Memory B cell (primary cell): Measurements from ENCODE around the gene MYBPHL.
"Not testable (repeated sequence)": the region's sequence is repeated elsewhere in the genome, so short reads cannot be mapped to it uniquely, and the experiment has no call there.

Source experiments
- ATAC-seq: fragments of 150-1000 bp; cut with Tn5 transposase; 2 replicates; pipeline ENCODE4 v1.10.0; 2021; ENCODE audit warnings: low read depth, mild to moderate bottlenecking, moderate library complexity
- DNase-seq, 2 donors: peaks; one replicate each; pipeline ENCODE4 v3.0.0; 2022; ENCODE audit warnings: low spot score in 2 of 2
- H3K27ac Mint-ChIP-seq: one replicate; pipeline ENCODE4 v1.8.0; 2022; ENCODE audit warnings: mild to moderate bottlenecking, moderate library complexity, mixed read lengths
- H3K27me3 Mint-ChIP-seq: one replicate; pipeline ENCODE4 v1.8.0; 2022; ENCODE audit warnings: mixed read lengths
- H3K36me3 Mint-ChIP-seq: one replicate; pipeline ENCODE4 v1.8.0; 2022; ENCODE audit warnings: mild to moderate bottlenecking, mixed read lengths
- H3K4me1 Mint-ChIP-seq: one replicate; pipeline ENCODE4 v1.8.0; 2022; ENCODE audit warnings: mixed read lengths
- H3K4me3 Mint-ChIP-seq: one replicate; pipeline ENCODE4 v1.8.0; 2022; ENCODE audit warnings: mild to moderate bottlenecking, moderate library complexity, mixed read lengths
- H3K9me3 Mint-ChIP-seq: one replicate; pipeline ENCODE4 v1.8.0; 2022; ENCODE audit warnings: mixed read lengths

Gene MYBPHL

GRCh38 chr1:109319114-109319513 is 12.3 kb upstream of the MYBPHL start:
- Mint-ChIP-seq H3K36me3 (no peaks in the 10 kb centered on the region), H3K4me3 (no peak overlapping the region), H3K4me1 (no peaks in the 10 kb centered on the region), H3K27ac (no peak overlapping the region), H3K27me3 (peaks cover 9% of the 10 kb centered on the region), H3K9me3 (no peaks in the 10 kb centered on the region)
- ATAC-seq, result no peak
- DNase-seq, result no peak

DNA sequence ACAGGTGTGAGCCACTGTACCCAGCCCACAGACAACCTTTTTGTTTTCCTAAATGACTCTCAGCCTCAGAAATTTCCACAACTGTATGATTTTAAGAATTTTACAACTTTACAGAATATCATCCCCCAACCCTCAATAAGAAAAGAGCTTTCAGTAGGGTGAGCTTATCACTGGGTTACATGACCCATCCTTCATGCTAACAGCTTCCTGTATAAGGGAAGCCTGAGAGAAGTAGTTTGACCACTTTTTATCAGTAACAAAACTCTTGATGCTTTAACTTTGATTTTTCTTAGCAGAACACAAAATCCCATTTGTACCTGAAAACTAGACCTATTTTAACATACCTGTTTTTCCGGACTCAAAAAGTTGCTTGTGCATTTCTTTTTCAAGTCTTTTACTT is 9.7 kb upstream of the MYBPHL start:
- ATAC-seq (no peak), DNase-seq (no peak)
- H3K9me3 Mint-ChIP-seq, result no peaks in the 10 kb centered on the region
- H3K36me3 Mint-ChIP-seq, result no peaks in the 10 kb centered on the region
- no peak overlapping the region for H3K27ac Mint-ChIP-seq
- peaks cover 10% of the 10 kb centered on the region for H3K27me3 Mint-ChIP-seq
- H3K4me1 Mint-ChIP-seq, result no peaks in the 10 kb centered on the region
- no peak overlapping the region for H3K4me3 Mint-ChIP-seq

DNA sequence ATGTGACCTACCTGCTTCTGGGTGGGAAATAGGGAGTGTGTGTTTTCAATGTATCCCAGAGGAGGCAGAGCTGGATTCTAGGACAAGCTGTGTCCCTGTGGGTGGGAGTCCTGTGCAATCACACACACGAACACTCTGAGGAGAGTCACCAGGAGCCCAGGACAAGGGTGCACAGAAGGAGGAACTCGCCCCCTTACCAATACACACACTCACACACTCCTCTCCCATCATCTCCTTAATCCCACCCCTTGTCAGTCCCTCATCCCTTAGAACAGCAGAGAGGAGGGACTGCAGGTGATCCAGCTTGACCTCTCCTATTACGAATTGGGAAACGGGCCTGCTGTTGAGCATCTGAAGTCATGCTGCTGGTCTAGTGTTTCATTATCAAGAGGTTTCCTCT is 8.5 kb upstream of the MYBPHL start:
- Mint-ChIP-seq H3K4me1 (no peaks in the 10 kb centered on the region), H3K36me3 (no peaks in the 10 kb centered on the region), H3K27me3 (peaks cover 8% of the 10 kb centered on the region), H3K27ac (no peak overlapping the region), H3K4me3 (no peak overlapping the region), H3K9me3 (no peaks in the 10 kb centered on the region)
- ATAC-seq (no peak), DNase-seq (no peak)

GRCh38 chr1:109314795-109315194 is 8.0 kb upstream of the MYBPHL start:
- H3K36me3 Mint-ChIP-seq, result no peaks in the 10 kb centered on the region
- DNase-seq (no peak), ATAC-seq (no peak)
- H3K27me3 Mint-ChIP-seq, result peaks cover 10% of the 10 kb centered on the region
- H3K27ac Mint-ChIP-seq, result no peak overlapping the region
- no peaks in the 10 kb centered on the region for H3K4me1 Mint-ChIP-seq
- no peak overlapping the region for H3K4me3 Mint-ChIP-seq
- no peaks in the 10 kb centered on the region for H3K9me3 Mint-ChIP-seq

DNA sequence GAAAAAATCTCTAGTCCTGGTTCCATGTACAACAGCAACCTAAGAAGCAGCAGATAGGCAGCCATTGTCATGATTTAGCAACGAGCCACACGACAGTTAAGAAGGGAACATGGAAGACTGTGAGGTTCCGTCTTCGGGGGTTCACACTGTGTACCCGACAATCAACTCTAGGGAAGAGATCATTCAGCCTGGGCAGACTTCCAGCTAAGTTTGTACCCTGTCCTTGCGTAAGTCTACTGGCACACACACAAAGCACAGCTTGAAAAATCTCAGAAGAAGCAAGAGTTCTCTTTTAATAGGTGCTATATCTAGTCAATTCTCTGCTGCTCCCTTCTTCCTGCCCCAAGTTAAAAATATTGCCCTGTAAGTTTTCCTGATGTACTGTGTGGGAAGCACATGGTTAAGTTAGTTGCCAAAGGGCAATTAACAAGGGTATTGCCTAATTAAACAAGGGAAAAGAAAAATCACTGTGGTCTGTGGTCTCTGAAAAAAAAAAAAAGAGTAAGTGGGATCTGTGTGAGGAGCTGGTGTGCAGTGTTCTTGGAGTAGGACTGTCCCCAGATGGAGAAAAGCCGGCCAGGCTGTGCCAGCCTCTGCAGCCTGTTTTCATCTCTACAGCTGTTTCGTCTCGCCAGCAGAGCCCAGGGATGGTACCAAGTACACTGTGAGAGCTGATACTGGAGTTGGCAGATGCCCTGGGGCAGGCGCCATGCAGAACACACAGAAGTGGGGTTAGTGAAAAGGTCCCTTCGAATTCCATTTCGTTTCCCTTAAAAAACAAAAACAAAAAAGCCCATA is 6.4 kb upstream of the MYBPHL start:
- H3K27me3 Mint-ChIP-seq, result peaks cover 8% of the 10 kb centered on the region
- ATAC-seq (no peak), DNase-seq (no peak)
- no peaks in the 10 kb centered on the region for H3K36me3 Mint-ChIP-seq
- no peaks in the 10 kb centered on the region for H3K4me1 Mint-ChIP-seq
- H3K4me3 Mint-ChIP-seq, result no peak overlapping the region
- no peaks in the 10 kb centered on the region for H3K9me3 Mint-ChIP-seq
- H3K27ac Mint-ChIP-seq, result no peak overlapping the region

- H3K9me3 Mint-ChIP-seq, result no peaks in the 10 kb centered on the region
- H3K27ac Mint-ChIP-seq, result no peak overlapping the region
- peaks cover 6% of the 10 kb centered on the region for H3K4me1 Mint-ChIP-seq
- H3K27me3 Mint-ChIP-seq, result peaks cover 8% of the 10 kb centered on the region
- no peak for ATAC-seq
- H3K36me3 Mint-ChIP-seq, result no peaks in the 10 kb centered on the region
- DNase-seq, result no peak
- no peak overlapping the region for H3K4me3 Mint-ChIP-seq
Measured at GRCh38 chr1:109312246-109312645, 5.4 kb upstream of the MYBPHL start.

DNA sequence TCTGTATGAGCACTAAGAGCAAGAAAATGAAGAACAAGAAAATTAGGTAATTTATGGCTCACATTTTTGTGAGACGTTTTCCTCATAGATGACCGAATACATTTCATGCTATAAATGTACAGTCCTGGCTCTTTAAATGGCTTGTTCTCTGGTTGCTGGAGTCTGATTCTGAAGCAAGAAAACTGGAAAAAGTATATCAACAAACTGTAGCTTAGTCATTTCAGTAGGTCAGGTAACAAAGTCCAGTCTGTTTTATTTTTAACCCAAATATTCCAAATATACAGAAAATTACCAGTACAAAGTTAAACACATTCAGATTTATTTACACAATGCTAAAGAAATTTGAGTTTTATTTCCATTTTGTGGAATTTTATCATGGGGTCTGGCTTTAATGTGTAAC is 2.5 kb upstream of the MYBPHL start:
- Mint-ChIP-seq H3K9me3 (no peaks in the 10 kb centered on the region), H3K4me1 (peaks cover 6% of the 10 kb centered on the region), H3K27me3 (peaks cover 8% of the 10 kb centered on the region), H3K27ac (no peak overlapping the region), H3K4me3 (no peak overlapping the region), H3K36me3 (no peaks in the 10 kb centered on the region)
- DNase-seq, result no peak
- ATAC-seq, result no peak

DNA sequence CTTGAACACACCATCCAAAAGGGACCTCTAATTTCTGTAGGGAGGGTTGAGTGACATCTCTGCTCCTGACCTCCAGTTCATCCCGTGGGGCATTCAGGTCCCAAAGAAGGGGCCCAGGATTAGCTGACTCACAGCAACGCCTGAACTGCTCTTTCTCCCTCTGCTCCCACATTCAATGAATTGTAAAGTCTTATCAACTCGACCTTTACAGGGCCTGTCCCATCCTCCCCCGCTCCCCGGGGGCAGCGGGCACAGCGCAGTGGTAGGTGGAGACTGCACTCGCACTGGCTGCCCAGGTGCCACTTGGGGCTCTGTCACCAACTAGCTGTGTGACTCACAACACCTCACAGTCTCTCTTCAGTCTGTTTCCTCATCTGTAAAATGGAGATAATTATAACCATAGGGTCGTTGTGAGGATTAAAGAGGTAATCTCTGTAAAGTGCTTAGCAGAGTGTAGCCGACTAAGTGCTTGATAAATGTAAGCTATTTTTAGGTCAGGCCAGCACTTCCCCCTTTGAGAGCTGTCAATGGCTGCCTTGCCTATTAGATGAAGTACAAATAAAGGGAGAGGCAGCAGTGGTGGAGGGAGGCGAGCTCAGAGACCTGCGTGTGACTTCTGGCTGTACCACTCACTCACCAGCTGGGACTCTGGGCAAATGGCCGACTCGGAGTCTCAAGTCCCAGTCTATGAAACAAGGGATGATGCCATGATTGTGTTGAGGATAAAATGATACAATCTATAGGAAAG is 637 bp upstream of the MYBPHL start:
- ATAC-seq (peak; percentile 87), DNase-seq (peak; percentile 16 to 30)
- H3K27me3 Mint-ChIP-seq, result peaks cover 6% of the 10 kb centered on the region
- H3K27ac Mint-ChIP-seq, result peak overlapping the region; percentile 14
- H3K9me3 Mint-ChIP-seq, result no peaks in the 10 kb centered on the region
- H3K4me3 Mint-ChIP-seq, result peak overlapping the region; percentile 49
- no peaks in the 10 kb centered on the region for H3K36me3 Mint-ChIP-seq
- peaks cover 6% of the 10 kb centered on the region for H3K4me1 Mint-ChIP-seq

DNA sequence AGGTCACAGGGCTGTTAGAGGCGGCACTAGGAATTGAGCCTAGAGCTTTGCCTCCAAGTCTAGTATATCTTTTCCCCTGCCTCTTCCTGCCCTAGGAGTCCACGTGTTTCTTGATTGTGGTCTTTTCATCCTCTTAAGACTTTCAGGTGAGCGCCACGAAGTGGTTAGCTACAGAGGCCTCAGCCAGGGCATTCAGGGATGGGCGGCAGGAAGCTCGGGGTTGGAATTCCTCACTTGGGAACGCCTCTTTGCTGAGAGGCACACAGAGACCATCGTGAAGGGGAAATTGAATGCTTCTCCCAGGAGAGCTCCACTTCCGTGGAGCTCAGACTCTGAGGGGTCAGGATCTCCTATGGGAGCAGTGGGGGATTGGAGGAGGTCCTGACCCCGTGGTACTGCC is 820 bp downstream of the MYBPHL start:
- DNase-seq, H3K36me3 Mint-ChIP-seq, H3K27ac Mint-ChIP-seq, H3K4me3 Mint-ChIP-seq, ATAC-seq, H3K27me3 Mint-ChIP-seq, H3K4me1 Mint-ChIP-seq, H3K9me3 Mint-ChIP-seq: not testable (repeated sequence)

DNA sequence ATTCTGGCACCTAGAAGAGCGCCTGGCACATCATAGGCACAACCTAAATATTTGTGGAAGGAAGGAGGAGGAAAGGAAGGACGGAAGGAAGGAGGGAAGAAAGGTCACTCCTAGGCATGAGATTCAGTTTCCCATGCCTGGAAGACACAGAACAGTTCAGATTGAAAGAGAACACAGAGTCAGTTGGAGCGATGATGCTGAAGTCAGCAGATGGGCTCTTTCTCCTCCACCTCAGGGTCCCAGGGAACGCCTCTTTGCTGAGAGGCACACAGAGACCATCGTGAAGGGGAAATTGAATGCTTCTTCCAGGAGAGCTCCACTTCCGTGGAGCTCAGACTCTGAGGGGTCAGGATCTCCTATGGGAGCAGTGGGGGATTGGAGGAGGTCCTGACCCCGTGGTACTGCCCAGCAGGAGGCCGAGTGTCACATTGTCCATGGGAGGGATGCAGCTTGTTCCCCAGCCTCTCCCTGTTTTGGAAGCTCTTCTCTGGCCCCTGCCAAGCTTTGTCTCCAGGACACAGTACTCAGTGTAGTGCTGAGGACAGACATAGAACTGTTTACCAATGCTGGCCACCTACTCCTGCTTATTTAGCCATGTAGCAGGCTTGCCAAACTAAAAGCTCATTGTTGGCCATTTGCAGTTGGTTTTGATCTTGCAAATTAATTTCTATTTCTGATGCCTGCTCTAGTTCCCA is 2.4 kb downstream of the MYBPHL start:
- no peaks in the 10 kb centered on the region for H3K9me3 Mint-ChIP-seq
- ATAC-seq, result no peak

GRCh38 chr1:109301874-109302273 is 4.9 kb downstream of the MYBPHL start:
- Mint-ChIP-seq H3K4me1 (peaks cover 6% of the 10 kb centered on the region), H3K4me3 (no peak overlapping the region), H3K27me3 (peaks cover 10% of the 10 kb centered on the region), H3K9me3 (no peaks in the 10 kb centered on the region), H3K36me3 (no peaks in the 10 kb centered on the region), H3K27ac (no peak overlapping the region)
- ATAC-seq (no peak), DNase-seq (no peak)

More for the DNA sequence above, 2.4 kb downstream of the MYBPHL start:
- Mint-ChIP-seq H3K4me3 (no peak overlapping the region), H3K36me3 (no peaks in the 10 kb centered on the region), H3K4me1 (peaks cover 6% of the 10 kb centered on the region), H3K27ac (no peak overlapping the region), H3K27me3 (peaks cover 4% of the 10 kb centered on the region)
- no peak for DNase-seq

DNA sequence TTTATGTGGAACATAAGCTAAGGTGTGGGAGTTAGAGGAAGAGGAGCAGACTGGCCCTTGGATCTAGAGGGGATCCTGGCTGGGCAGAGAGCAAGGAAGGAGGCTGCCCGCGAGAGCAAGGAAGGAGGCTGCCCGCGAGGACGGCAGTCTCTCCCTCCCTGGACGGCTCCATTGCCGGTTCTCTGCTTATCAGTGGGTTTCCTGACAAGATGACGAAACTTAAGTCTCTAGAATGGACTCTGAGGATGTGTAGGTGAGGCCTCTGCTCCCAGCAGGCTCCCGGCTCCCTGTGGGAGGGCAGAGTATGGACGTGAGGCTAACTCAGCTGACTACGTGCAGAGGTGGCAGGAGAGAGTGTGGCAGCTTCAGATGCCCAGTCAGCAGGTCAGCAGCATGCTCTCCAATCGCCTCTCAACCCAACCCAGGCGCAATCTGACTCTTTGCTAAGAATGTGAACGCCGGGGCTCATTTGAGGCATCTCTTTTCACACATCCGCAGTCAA is 6.1 kb downstream of the MYBPHL start:
- no peak for ATAC-seq

DNA sequence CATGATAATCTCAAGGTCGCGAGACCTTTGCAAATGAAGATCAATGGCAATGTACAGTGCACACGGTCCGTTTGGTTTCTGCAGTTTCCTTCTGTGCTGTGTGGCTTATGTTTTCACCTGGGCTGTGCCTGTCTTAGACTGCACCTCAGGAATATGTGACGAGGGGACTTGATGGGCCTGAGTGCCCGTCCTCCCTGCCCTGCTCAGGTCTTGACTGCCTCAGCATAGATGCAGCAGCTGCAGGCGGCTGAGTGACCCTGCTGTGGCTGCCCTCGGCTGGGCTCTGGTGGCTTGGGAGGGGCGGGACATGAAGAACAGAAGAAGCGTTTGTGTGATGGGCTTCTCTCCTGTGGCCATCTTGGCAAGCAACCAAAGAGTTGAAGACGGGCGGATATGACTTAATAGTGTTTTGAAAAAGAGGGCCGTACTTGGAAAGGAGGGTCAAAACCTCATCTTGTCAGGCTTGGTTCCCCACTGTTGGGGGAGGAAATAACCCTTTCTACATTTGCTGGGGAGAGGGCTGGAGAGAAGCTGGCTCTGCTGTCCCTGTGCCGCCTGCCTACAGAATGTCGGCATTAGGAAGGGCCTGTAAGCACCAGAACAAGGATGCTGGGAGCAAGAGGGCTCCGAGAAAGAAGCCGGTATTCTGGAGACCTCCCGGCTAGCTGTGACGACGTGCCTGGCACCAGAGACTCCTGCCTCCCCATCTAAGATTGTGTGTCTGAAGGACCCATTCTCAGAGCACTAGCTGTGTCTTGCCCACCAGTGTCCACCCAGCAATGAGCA is 7.1 kb downstream of the MYBPHL start:
- peaks cover 10% of the 10 kb centered on the region for H3K27me3 Mint-ChIP-seq
- no peak overlapping the region for H3K4me3 Mint-ChIP-seq
- no peaks in the 10 kb centered on the region for H3K9me3 Mint-ChIP-seq
- DNase-seq (no peak), ATAC-seq (no peak)
- no peaks in the 10 kb centered on the region for H3K36me3 Mint-ChIP-seq
- H3K4me1 Mint-ChIP-seq, result peaks cover 14% of the 10 kb centered on the region
- no peak overlapping the region for H3K27ac Mint-ChIP-seq

More for the DNA sequence above, 6.1 kb downstream of the MYBPHL start:
- peaks cover 10% of the 10 kb centered on the region for H3K27me3 Mint-ChIP-seq
- DNase-seq, result no peak
- H3K4me3 Mint-ChIP-seq, result no peak overlapping the region
- H3K9me3 Mint-ChIP-seq, result no peaks in the 10 kb centered on the region
- peaks cover 7% of the 10 kb centered on the region for H3K4me1 Mint-ChIP-seq
- H3K27ac Mint-ChIP-seq, result no peak overlapping the region
- no peaks in the 10 kb centered on the region for H3K36me3 Mint-ChIP-seq
